Left hindlimb (tissue), 1 donor: ENCODE results near the gene HS3ST6.
"Not testable (repeated sequence)": the region's sequence is repeated elsewhere in the genome, so short reads cannot be mapped to it uniquely, and the experiment has no call there.

Experiments used
- DNase-seq: peaks from one replicate; pipeline ENCODE4 v3.0.0-alpha.2; 2018

HS3ST6 gene

GRCh38 chr16:1918351-1919326, at the start of gene HS3ST6:
Gene HS3ST6 (minus strand): TSS chr16:1918415. CDS start chr16:1918323, 92 bp downstream.
- DNase-seq: no peak

- DNase-seq: no peak
These were observed 48.2 kb upstream of the HS3ST6 start, which contains the start of gene RNF151 for GRCh38 chr16:1966460-1966859. Gene RNF151 (plus strand): TSS chr16:1966856. CDS start chr16:1966882, 26 bp downstream.

GRCh38 chr16:1965396-1966001, 47.3 kb upstream of the HS3ST6 start:
- DNase-seq: no peak

- peak; percentile 99 for DNase-seq
These were observed 46.5 kb upstream of the HS3ST6 start, which contains the start of gene RPS2 for GRCh38 chr16:1964506-1965395. Gene RPS2 (minus strand): TSS chr16:1964826. CDS start chr16:1964625, 201 bp downstream.

GRCh38 chr16:1963806-1964505, 45.7 kb upstream of the HS3ST6 start:
- DNase-seq: peak; percentile 72

- not testable (repeated sequence) for DNase-seq
These were observed 44.2 kb upstream of the HS3ST6 start for GRCh38 chr16:1962161-1963153.

GRCh38 chr16:1961651-1962067, 43.4 kb upstream of the HS3ST6 start:
- DNase-seq: no peak

- DNase-seq: no peak
These were observed 42.7 kb upstream of the HS3ST6 start for GRCh38 chr16:1960665-1961630.

- DNase-seq: peak; percentile 92
These were observed 41.2 kb upstream of the HS3ST6 start, which contains the start of gene NDUFB10 for GRCh38 chr16:1959269-1960039. Gene NDUFB10 (plus strand): TSS chr16:1959538. CDS start chr16:1959625, 87 bp downstream.

- peak; percentile 39 for DNase-seq
These were observed 40.6 kb upstream of the HS3ST6 start for GRCh38 chr16:1958715-1959268.

- DNase-seq: peak; percentile 26
These were observed 39.9 kb upstream of the HS3ST6 start for GRCh38 chr16:1958143-1958491.

GRCh38 chr16:1957434-1958142, 39.4 kb upstream of the HS3ST6 start:
- DNase-seq: not testable (repeated sequence)

GRCh38 chr16:1953734-1954133, 35.5 kb upstream of the HS3ST6 start:
- peak; percentile 25 for DNase-seq

- no peak for DNase-seq
These were observed 32.3 kb upstream of the HS3ST6 start for GRCh38 chr16:1950559-1950958.

GRCh38 chr16:1950047-1950446, 31.8 kb upstream of the HS3ST6 start:
- no peak for DNase-seq

- no peak for DNase-seq
These were observed 31.3 kb upstream of the HS3ST6 start for GRCh38 chr16:1949507-1949906.

GRCh38 chr16:1947369-1947670, 29.1 kb upstream of the HS3ST6 start:
- DNase-seq: no peak
